GM18505 (cell line): ENCODE measurements around the gene RASL12.
"Not testable (repeated sequence)": the region's sequence is repeated elsewhere in the genome, so short reads cannot be mapped to it uniquely, and the experiment has no call there.

ENCODE experiments used
- ATAC-seq: cut with Tn5 transposase; IDR thresholded peaks from one replicate; pipeline ENCODE4 v1.9.1; 2021; ENCODE audit not compliant: unreplicated experiment
- POLR2A ChIP-seq: IDR thresholded peaks from 4 replicates; pipeline ENCODE4 v1.6.1; 2011; ENCODE audit warnings: borderline replicate concordance; ENCODE audit not compliant: insufficient read depth, insufficient read length; ENCODE audit errors: extremely low read depth

RASL12 gene

DNA sequence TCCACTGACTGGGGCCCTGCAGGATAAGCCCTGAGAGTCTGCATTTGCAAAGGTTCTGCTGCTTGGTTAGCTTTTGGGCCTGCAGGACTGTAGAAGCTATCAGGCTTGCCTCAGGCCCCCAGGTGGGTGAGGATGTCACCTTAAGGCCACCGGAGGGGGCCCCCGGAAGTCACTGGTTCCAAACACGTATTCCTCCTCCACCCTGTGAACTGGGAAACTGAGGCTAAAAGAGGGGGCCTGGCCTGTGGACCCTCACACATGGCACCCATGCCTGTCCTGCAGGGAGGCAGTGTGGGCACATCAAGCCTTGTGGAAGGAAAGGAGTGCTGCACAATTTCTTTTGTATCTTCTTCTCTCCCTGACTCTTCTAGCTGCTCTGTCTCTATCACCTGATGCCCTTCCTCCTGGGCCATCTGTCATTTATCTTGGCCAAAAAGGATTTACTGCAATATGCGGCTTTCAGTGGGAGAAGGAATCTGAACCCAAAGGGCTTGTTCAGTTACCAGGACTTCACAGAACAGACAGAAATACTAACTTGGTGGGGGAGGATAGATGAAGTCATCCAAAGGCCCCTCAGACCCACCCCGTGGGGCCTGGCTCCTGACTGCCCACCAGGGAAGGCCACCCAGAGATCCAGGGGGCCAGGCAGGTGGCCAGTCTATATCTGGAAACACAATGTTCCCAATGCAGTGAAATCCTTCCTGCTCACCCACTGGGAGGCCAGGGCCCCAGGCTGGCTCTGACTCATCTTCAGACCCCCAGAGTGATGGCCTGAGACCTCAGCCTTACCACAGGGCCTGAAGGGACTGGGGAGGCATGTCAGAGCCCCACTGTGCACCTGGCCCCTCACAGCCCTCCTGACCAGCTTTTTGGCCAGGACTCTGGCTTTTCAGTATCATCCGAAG is 28.9 kb upstream of the RASL12 start:
- TF ChIP-seq POLR2A = no peak
- ATAC-seq = no peak

- TF ChIP-seq POLR2A = no peak
- no peak for ATAC-seq
Observed at GRCh38 chr15:65095747-65096104, 27.9 kb upstream of the RASL12 start.

- ATAC-seq = no peak
- no peak for TF ChIP-seq POLR2A
Observed at GRCh38 chr15:65095011-65095746, 27.4 kb upstream of the RASL12 start.

- TF ChIP-seq POLR2A = no peak
Observed at GRCh38 chr15:65094294-65094995, 26.7 kb upstream of the RASL12 start.

DNA sequence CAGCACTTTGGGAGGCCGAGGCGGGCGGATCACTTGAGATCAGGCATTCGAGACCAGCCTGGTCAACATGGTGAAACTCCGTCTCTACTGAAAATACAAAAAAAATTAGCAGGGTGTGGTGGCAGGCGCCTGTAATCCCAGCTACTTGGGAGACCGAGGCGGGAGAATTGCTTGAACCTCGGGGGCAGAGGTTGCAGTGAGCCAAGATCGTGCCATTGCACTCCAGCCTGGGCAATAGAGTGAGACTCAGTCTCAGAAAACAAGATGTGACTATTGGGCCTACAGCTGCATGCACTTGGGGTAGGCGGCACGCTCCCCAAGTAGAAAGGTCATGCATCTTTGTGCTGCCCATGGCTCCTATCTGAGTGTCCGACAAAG is 26.0 kb upstream of the RASL12 start:
- not testable (repeated sequence) for ATAC-seq

More at GRCh38 chr15:65094294-65094995, 26.7 kb upstream of the RASL12 start:
- ATAC-seq = no peak

GRCh38 chr15:65092911-65093792 is 25.4 kb upstream of the RASL12 start:
- TF ChIP-seq POLR2A = no peak
- no peak for ATAC-seq

DNA sequence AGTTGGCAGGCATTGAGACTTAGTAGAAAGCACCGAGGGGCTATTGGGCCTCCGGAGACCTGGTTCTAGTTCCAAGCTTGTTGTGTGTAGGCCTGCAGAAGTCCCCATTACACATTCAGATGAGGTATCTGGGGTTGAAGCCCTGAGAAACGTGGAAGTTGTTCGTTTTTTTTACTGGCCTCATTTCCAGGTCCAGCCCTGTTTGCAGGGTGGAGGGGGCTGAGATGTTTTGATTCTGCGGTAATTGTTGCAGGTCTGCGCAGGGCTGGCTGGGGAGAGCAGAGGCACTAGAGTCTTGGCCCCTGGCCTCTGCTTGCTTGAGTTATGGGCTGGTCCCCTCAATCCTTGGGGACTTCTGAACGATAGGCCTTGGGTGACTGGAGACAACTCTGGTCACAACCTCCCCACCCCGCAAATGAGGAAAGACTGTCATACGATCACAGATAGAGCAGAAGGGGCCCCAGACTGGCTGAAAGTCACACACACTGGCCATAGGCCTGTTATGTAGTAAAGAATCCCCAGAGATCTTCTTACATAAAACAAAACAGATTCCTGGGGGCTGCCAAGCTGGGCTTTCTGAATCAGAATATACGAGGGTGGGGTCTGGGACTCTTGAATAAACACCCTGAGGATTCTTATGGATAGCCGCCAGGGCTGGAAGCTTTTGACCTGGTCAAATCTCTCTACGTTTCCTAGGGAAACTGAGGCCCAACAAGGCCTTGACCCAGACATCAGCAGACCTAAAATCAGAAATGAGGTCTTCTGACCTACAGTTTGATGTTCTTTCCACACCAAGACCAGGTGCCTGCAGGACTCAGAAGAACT is 24.4 kb upstream of the RASL12 start:
- TF ChIP-seq POLR2A = no peak
- ATAC-seq = no peak

DNA sequence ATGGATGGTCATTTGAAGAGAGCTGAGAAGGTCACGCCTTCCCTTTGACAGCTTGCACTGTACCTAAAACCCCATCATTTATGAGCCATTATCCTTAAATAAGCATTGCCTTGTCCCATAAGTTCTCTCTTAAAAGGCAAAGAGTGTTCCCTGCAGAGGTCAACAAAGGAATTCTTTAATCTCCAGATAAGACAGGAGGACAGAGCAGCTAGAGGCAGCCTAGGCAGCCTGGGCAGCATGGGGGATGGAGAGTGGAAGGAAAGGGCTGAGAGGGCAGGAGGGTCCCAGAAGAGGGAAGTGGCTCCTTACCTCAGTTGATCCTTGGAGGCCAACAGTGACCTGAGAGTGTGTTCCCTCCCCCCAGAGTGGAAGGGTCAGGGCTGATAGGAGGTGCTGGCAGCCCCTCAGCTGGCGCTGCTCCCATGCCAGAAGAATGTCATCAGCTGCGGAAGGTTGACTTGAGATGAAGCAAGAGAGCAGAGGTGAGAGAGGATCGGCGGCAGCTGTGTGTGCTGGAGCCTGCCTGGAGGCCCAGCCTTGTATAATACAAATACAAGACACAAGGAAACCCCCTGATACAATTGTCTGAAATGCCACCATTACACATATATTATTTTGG is 21.5 kb upstream of the RASL12 start:
- TF ChIP-seq POLR2A = no peak
- no peak for ATAC-seq

DNA sequence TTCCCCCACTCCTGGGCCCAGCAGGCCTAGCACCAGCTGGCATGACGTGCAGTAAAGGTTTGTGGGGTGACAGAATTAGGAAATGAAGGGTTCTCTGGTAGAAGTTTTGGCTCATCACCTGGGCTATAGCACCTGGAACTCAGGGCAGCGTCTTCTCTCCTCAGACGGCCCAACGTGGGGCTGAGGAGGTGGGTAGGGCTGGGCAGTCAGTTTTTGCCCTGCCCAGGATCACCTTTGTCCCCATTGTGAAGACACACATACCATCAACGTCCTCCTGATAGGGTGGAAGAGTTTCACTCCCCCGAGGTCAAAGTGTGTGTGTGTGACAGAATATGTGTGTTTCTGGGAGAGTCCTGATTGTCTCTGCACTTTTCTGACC is 20.8 kb upstream of the RASL12 start:
- no peak for ATAC-seq
- no peak for TF ChIP-seq POLR2A

DNA sequence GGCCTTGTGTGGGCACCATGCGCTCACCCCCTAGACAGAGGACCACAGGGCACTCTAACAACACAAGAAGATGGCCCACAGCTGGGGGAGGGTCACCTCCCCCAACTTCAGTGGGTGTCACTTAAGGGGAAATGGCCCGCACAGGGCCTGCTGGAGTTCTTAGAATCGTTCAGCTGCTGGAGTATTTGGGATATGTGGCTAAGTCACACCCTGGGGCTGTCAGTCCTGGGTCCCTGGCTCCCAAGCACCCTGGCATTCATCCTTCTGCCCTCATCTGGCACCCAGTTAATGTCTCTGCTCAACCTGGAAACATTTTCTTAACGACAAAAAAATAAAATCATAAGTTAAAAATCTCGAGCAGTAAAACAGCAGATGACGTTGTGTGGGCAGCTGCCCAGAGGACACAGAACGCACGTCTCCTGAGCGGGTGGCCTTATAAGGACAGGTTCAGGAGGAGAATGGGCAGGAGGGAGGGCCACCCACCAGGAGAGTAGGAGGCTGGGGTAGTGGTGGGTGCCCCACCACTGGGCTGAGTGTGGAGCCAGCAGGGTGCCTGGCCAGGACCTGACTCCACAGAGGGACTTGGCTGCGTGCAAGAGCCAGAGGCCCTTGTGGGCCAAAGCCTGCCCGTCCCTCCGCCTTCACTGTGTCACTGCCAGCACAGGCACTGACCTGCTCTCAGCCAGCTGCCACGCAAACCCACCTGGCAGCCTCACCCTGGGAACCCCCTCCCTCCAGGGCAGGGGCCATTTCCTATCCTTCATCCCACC is 20.3 kb upstream of the RASL12 start:
- ATAC-seq = no peak
- TF ChIP-seq POLR2A = no peak

DNA sequence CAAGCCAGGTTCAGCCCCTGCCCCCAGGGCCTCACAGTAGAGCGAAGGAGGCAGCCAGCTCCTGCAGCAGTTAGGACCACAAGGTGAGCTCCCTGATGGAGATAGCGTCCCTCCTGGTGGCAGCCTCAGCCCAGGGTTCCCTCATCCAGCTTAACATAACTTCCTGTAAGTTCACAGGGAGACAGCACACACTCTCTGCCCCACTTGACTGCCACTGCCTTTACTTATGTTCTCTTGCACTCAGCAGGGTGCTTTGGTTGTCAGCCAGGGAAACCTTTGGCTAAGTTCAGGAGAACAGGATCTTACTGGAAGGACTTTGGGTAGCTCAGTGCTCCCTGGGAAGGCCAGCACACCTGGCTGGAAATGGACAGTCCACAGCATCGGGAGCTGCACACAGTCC is 19.6 kb upstream of the RASL12 start:
- no peak for TF ChIP-seq POLR2A
- ATAC-seq = no peak
